Eye (tissue), 1 donor: ENCODE data around the gene USP11.

ENCODE experiments used
- DNase-seq: peaks from one replicate; pipeline ENCODE4 v3.0.0-alpha.2; 2015

Gene USP11

GRCh38 chrX:47232803-47233332 lies at the start of gene USP11:
Gene USP11, plus strand, starts transcription at chrX:47233009. Its CDS starts 35 bp downstream, at chrX:47233044.
- DNase-seq: peak; percentile 88

GRCh38 chrX:47184486-47184885 lies 48.3 kb upstream of the USP11 start:
- DNase-seq: no peak

DNA sequence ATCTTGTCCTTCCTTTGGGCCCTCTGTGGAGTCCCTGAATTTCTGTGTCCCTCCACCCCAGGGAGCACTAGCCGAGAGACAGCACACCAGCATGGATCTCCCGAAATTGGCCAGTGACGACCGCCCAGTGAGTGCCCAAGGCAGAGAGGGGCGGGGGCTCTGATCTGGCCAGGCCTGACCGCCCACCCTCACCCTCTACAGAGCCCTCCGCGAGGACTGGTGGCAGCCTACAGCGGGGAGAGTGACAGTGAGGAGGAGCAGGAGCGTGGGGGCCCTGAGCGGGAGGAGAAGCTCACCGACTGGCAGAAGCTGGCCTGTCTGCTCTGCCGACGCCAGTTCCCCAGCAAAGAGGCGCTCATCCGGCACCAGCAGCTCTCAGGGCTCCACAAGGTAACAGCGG lies 47.6 kb upstream of the USP11 start:
- no peak for DNase-seq

- DNase-seq: no peak
These were observed 46.6 kb upstream of the USP11 start for GRCh38 chrX:47186096-47186740.

DNA sequence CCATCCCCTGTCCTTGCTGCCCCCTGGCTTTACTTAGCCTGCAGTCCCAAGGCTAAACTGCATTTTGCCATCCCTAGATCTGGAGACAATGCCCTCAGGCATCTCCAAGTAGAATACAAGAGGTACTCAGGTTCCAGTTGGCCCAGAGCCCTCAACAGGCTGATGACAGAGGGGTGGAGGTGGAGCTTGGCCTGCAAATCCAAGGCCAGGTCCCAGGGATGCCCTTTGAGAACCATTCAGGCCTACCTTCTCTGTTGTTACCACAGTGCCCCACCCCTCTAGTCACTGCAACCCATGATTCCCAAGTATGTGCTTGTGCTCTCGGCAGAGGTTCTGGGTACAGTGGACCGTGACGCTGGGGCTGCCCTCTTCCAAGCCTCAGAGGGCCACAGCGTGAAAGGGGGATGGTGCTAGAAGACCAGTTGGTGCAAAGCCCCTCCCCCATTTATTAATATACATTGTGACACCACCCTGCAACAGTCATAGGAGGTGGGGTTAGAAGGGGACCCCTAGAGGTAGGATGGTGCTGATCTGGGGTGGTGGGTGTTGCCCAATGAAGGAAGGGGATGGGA lies 45.6 kb upstream of the USP11 start:
- no peak for DNase-seq

GRCh38 chrX:47189906-47190305 lies 42.9 kb upstream of the USP11 start:
- no peak for DNase-seq

DNA sequence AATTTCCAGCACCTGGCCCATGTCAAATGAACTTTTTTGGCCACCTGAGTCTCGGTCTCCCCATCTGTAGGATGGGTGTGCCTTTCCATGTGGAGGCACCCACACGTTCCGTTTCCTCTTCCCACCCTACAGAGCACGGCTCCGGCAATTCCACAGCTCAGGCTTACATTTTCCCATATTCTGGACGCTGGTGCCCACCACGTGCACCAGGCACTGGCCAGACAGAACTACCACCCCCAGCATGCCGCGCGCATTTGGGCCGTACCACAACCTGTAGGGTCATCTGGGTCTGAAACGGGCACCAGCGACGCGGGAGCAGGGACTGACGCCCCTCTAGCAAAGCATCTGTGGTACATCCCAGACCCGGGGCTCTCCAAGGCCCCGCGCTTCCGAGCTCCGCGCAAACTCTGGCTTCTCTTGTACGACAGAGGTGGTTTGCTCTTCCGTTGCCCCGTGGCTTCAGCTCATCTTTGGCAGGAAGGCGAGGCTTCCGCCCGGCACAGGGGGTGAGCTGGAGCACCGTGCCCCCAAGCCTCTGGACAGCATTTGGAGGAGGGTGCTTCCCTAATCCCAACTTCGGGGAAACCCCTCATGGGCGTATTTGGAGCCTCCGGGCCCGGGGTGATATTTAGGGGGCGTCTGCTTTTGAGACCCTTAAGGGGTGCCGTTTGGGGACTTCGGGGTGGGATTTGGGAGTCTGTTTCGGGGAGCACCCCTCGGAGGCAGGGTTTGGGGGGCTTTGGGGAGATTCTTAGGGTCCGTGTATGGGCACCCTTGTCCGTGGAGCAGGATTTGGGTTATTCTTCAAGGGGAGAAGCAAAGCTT lies 42.2 kb upstream of the USP11 start:
- DNase-seq: peak; percentile 93

GRCh38 chrX:47191331-47191730 lies 41.5 kb upstream of the USP11 start:
- DNase-seq: peak; percentile 42

GRCh38 chrX:47191806-47192401 lies 40.9 kb upstream of the USP11 start:
- peak; percentile 8 for DNase-seq

DNA sequence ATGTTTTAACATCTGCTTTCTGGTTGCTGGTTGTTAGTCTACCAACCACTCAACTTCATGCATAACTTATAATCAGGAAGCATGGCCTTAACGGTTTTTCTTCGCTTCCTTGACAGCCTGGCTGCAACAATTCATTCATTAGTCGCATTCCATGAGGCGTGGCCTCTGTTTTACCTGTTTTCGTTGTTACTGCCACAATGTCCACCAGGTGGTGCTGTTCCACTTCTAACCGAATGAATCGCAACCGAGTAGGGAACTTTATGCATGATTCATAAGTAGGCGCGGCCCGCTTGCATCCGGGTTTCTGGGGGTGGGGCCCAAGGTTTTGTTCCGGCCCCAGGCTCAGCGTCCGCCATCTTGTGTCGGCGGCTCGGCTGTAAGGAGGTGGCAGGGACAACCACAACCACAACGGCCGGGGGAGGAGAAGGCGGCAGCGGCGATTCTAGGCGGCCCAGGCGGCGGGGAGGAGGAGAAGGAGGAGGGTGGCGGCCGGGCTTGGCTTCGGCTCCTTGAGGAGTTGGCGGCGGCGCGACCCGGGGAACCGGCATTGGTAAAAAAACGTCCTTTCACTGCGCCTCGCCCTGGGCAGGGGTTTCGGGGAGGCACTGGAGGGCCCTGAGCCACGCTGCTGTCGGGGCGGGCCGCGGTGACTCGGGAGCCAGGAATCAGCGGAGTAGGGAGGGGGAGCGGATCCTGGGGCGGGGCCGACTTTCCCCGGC lies 39.2 kb upstream of the USP11 start, which contains the start of gene UBA1:
Gene UBA1 (plus strand): TSS at position 355 of the 719 bp plus-strand sequence. CDS start 4,974 bp downstream, outside the sequence.
- DNase-seq: peak; percentile 98

DNA sequence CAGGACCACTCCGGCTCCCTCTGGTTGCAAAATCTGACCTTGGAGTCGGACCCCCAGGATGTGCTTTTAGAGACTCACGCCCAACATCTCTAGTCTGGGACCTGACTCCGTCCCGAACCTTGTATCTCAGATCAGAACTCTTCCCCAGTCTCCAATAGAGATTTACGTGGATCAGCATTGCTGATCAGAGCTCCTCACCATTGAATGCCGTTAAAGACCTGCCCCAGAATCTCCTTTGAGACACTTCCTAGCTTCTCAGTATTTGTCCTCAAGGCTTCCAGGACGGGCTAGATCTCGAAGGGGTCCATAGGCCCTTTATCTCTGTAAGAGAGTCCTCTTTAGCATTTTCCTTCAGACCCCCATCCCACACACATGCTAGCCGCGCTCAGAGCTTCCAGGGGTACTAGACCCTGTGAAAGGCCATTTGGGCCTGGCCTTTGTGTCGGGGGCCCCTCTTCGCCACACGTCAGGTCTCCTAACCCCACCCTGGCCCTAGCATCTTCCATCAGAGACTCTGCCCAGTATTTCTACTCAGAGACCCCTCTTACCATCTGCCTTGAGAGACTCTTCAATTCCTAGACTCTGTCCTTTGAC lies 38.5 kb upstream of the USP11 start:
- DNase-seq: no peak

GRCh38 chrX:47196098-47196497 lies 36.7 kb upstream of the USP11 start:
- DNase-seq: no peak

GRCh38 chrX:47197526-47197925 lies 35.3 kb upstream of the USP11 start:
- DNase-seq: no peak

DNA sequence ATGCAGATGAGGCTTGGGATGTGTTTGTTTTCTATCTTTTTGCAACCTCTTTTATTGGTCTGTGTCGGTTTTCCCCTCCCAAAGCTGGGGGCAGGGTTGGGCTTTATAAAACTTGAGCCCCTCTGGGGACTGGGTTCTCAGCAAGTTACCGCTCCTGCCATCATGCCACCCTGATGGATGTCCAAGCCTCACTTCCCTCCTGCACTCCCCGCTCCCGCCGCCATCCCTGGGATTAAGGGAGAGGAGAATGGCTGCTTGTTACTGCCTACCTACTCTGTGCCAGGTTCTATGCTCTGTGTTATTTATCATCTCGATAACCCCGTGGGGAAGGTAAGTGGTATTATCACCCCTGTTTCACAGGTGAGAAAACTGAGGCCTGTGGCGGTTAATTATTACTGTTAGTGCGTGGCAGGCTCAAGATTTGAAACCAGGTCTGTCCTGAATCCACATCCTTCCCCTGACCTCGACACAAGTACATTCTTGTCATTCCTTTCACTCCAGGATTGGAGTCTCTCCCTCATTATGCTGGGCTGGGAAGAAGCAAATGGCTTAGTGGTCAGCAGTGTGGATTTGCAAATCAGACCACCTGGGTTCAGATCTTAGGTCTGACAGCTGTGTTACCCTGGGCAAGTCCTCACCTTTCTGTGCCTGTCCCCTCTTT lies 34.7 kb upstream of the USP11 start:
- no peak for DNase-seq

DNA sequence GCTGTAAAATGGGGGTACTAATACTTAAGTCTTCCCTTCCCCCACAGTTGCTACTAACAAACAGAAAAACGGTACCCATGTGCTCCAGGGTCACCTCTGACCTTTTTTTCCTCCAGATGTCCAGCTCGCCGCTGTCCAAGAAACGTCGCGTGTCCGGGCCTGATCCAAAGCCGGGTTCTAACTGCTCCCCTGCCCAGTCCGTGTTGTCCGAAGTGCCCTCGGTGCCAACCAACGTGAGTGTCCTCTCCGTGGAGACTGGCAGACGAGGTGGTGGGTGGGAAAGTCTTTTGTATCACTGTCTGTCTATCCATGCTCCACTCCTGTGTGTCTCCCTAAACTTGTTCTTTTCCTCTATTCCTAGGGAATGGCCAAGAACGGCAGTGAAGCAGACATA lies 34.1 kb upstream of the USP11 start:
- DNase-seq: no peak

GRCh38 chrX:47199286-47199685 lies 33.5 kb upstream of the USP11 start:
- no peak for DNase-seq

GRCh38 chrX:47200385-47201150 lies 32.2 kb upstream of the USP11 start:
- DNase-seq: no peak

GRCh38 chrX:47201345-47201944 lies 31.4 kb upstream of the USP11 start:
- DNase-seq: no peak

GRCh38 chrX:47202316-47202715 lies 30.5 kb upstream of the USP11 start:
- no peak for DNase-seq

DNA sequence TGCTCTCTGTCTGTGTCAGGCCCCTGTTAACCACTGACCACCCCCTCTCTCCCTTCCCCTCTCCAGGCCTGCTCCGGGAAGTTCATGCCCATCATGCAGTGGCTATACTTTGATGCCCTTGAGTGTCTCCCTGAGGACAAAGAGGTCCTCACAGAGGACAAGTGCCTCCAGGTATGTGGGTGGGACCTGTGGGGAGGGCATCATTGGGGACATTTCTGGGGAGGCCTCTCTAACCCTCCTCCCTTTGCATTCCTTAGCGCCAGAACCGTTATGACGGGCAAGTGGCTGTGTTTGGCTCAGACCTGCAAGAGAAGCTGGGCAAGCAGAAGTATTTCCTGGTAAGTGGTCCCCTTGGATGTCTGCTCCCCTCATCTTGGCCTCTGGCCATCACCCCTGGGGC lies 29.9 kb upstream of the USP11 start:
- DNase-seq: no peak
